CD14-positive monocyte (primary cell): ENCODE data around the gene POM121L12. TPM values are rescaled to one million over a fixed set of nuclear protein-coding genes. Genes with fewer than 3 reads are reported as not detected.

Source experiments
- DNase-seq, 3 donors: peaks; one replicate each; pipeline ENCODE4 v3.0.0-alpha.2; 2011 to 2022
- H2AFZ ChIP-seq: 2 replicates; pipeline ENCODE4 v1.6.0; 2012; ENCODE audit warnings: mild to moderate bottlenecking, low read depth, low read length, inconsistent platforms; ENCODE audit not compliant: insufficient read depth, poor library complexity, severe bottlenecking
- H3K27ac ChIP-seq, 2 donors: 1 replicate in 1 of 2; 2 replicates in 1 of 2; pipeline ENCODE4 v1.5.1; 2012 to 2013; ENCODE audit warnings: low read length in 2 of 2, control low read depth in 1 of 2, inconsistent platforms in 1 of 2, low read depth in 1 of 2, mild to moderate bottlenecking in 1 of 2
- H3K27me3 ChIP-seq, 2 donors: one replicate each; pipeline versions ENCODE4 v1.6.0 to v1.6.1; 2011 to 2013; ENCODE audit warnings: low read length in 2 of 2; ENCODE audit not compliant: control insufficient read depth in 2 of 2, insufficient read depth in 2 of 2
- H3K36me3 ChIP-seq, 2 donors: replicated peaks in 1 of 2; 1 replicate in 1 of 2; 2 replicates in 1 of 2; pipeline versions ENCODE4 v1.5.1 to v1.6.1; 2012 to 2013; ENCODE audit warnings: low read length in 2 of 2, control low read depth in 1 of 2, inconsistent platforms in 1 of 2, mild to moderate bottlenecking in 1 of 2; ENCODE audit not compliant: insufficient read depth in 2 of 2, control insufficient read depth in 1 of 2
- H3K4me1 ChIP-seq, 2 donors: 1 replicate in 1 of 2; 2 replicates in 1 of 2; pipeline versions ENCODE4 v1.5.1 to v1.6.1; 2012 to 2013; ENCODE audit warnings: low read length in 2 of 2, control low read depth in 1 of 2, inconsistent platforms in 1 of 2, mild to moderate bottlenecking in 1 of 2, moderate library complexity in 1 of 2; ENCODE audit not compliant: insufficient read depth in 2 of 2, control insufficient read depth in 1 of 2
- H3K4me2 ChIP-seq: replicated peaks from 2 replicates; pipeline ENCODE3; 2012; ENCODE audit warnings: low read length, moderate library complexity, mild to moderate bottlenecking; ENCODE audit not compliant: poor library complexity, severe bottlenecking; ENCODE audit errors: extremely low read depth
- H3K4me3 ChIP-seq, 3 experiments: fragments of 200-600 bp in 1 of 3; sonication (generic) in 1 of 3; replicated peaks in 1 of 3; 1 replicate in 2 of 3; 2 replicates in 1 of 3; pipeline ENCODE4 v1.5.1; 2011 to 2013; ENCODE audit warnings: low read length in 3 of 3, mild to moderate bottlenecking in 3 of 3, control low read depth in 2 of 3, low read depth in 2 of 3, inconsistent platforms in 1 of 3, moderate library complexity in 1 of 3
- H3K79me2 ChIP-seq: 2 replicates; pipeline ENCODE4 v1.6.0; 2012; ENCODE audit warnings: mild to moderate bottlenecking, control low read depth, inconsistent platforms, low read length, moderate library complexity; ENCODE audit not compliant: insufficient read depth
- H3K9ac ChIP-seq: 2 replicates; pipeline ENCODE4 v1.6.0; 2017; ENCODE audit warnings: low read length, mild to moderate bottlenecking; ENCODE audit not compliant: insufficient read depth, poor library complexity, severe bottlenecking
- H3K9me3 ChIP-seq, 2 donors: replicated peaks in 1 of 2; 1 replicate in 1 of 2; 2 replicates in 1 of 2; pipeline versions ENCODE4 v1.5.1 to v1.6.1; 2012 to 2013; ENCODE audit warnings: low read length in 2 of 2, control low read depth in 1 of 2; ENCODE audit not compliant: control insufficient read depth in 1 of 2, insufficient read depth in 1 of 2
- H4K20me1 ChIP-seq: 2 replicates; pipeline ENCODE4 v1.6.0; 2012; ENCODE audit warnings: mild to moderate bottlenecking, low read length, control low read depth, moderate library complexity; ENCODE audit not compliant: insufficient read depth
- H3K27ac Mint-ChIP-seq, 7 donors: one replicate each; pipeline ENCODE4 v1.8.0; 2020; ENCODE audit warnings: mild to moderate bottlenecking in 7 of 7, mixed read lengths in 7 of 7, moderate library complexity in 6 of 7, inconsistent platforms in 2 of 7
- H3K27me3 Mint-ChIP-seq, 3 donors: one replicate each; pipeline ENCODE4 v1.8.0; 2021 to 2022; ENCODE audit warnings: low read depth in 3 of 3, mild to moderate bottlenecking in 3 of 3, mixed read lengths in 3 of 3, moderate library complexity in 3 of 3, inconsistent platforms in 1 of 3
- H3K36me3 Mint-ChIP-seq, 2 donors: one replicate each; pipeline ENCODE4 v1.8.0; 2020; ENCODE audit warnings: mixed read lengths in 2 of 2, inconsistent platforms in 1 of 2, mild to moderate bottlenecking in 1 of 2
- H3K4me1 Mint-ChIP-seq: one replicate; pipeline ENCODE4 v1.8.0; 2020; ENCODE audit warnings: mild to moderate bottlenecking, mixed read lengths
- H3K4me3 Mint-ChIP-seq, 2 donors: one replicate each; pipeline ENCODE4 v1.8.0; 2020; ENCODE audit warnings: mild to moderate bottlenecking in 2 of 2, mixed read lengths in 2 of 2, moderate library complexity in 1 of 2
- H3K9me3 Mint-ChIP-seq, 7 donors: one replicate each; pipeline ENCODE4 v1.8.0; 2020 to 2022; ENCODE audit warnings: mixed read lengths in 7 of 7, mild to moderate bottlenecking in 6 of 7, moderate library complexity in 6 of 7, inconsistent platforms in 2 of 7
- WGBS: methylation state at CpG from one replicate; pipeline ENCODE4 v1.1.5; 2013; ENCODE audit warnings: missing lambda C conversion rate; ENCODE audit not compliant: insufficient coverage; 5-methylcytosine and 5-hydroxymethylcytosine counted together
- intact Hi-C, 2 donors: fragments of 100-400 bp; cut with micrococcal nuclease; formaldehyde crosslinking; loops; one replicate each; pipeline versions ENCODE4 v1.15.0 to v1.15.1; 2023
- polyA minus RNA-seq: library from RNA; depleted of rRNA, polyadenylated mRNA; stranded (reverse); fragments of >200 nt; gene quantifications from 2 replicates; pipeline ENCODE4 v1.2.3, GENCODE V29; 2012
- polyA plus RNA-seq, 3 donors: library from polyadenylated mRNA; depleted of rRNA in 1 of 3; unstranded in 2 of 3; stranded (reverse) in 1 of 3; fragments of 300-500 nt in 2 of 3; fragments of >200 nt in 1 of 3; fragmentation: Illumina TruSeq in 2 of 3; gene quantifications; 1 replicate in 2 of 3; 2 replicates in 1 of 3; pipeline ENCODE4 v1.2.3, GENCODE V29; 2012 to 2021
- total RNA-seq, 12 experiments: library from RNA in 1 of 12; stranded (reverse) in 1 of 12; fragments of 120-200 nt in 1 of 12; gene quantifications; one replicate each; pipeline ENCODE4 v1.2.4 and lab custom pipeline; 2013 to 2026; ENCODE audit warnings: mixed read lengths in 6 of 12, inconsistent platforms in 1 of 12
- TF ChIP-seq, protein P1 (sequence below): fragments of 200-600 bp; IDR thresholded peaks from one replicate; pipeline ENCODE4 v1.8.0; 2022; ENCODE audit warnings: antibody characterized with exemption, mild to moderate bottlenecking

POM121L12 gene
- total RNA-seq (2013): not detected
- not detected for polyA plus RNA-seq
- polyA minus RNA-seq: 0.14 TPM in 1 of 2 replicates, not detected in the other
- 0 to 0.15 (median 0) reads per million in 11 experiments for total RNA-seq (lab: John Stamatoyannopoulos, UW)

DNA sequence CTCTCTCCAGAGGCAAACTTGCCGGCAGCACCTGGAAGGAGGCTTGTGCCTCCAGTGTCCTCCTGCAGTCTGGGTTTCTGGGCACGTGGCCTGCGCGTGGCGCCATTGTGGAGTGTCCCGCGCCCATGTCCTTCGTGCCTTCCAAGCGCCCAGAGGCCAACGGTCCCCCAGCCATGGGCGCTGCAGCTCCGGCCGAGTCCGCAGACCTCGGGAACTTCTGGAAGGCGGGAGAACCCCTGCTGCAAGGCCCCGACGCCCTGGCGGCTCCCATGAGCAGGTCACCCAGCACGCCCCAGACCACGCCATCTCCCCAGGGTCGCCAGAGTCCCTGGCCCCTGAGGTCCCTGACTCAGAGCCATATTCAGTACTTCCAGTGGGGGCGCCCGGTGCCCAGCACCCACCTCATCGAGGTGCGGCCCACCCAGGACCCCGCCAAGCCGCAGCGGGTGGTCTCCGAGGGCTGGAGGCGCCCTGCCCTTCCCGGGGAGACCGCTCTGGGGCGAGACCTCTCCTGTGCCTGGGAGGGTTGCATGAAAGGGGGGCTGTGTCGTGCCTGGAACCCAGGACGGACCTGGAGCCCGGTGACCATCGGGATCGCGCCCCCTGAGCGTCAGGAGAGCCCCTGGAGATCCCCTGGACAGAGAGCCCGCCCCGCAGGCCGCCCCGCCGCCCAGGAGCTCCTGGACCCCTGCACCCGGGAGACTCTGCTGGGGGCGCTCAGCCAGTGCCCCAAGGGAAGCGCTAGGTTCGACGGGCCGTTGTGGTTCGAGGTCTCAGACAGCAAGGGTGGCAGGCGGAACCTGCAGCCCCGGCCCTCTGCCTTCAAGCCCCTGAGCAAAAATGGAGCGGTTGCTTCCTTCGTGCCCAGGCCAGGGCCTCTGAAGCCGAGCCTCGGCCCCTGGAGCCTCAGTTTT is at the start of gene POM121L12:
Gene POM121L12 (plus strand): TSS at position 135 of the 914 bp plus-strand sequence. CDS start 39 bp downstream, at position 174.
- WGBS: 91% methylated on average over 57 of the region's 59 CpGs

GRCh38 chr7:52992001-52992400 is 43.4 kb upstream of the POM121L12 start:
- no peak overlapping the region for H3K27ac ChIP-seq
- peaks cover 0 to 20% (median 5%) of the 10 kb centered on the region in 7 donors for H3K9me3 Mint-ChIP-seq
- TF ChIP-seq, protein P1, sequence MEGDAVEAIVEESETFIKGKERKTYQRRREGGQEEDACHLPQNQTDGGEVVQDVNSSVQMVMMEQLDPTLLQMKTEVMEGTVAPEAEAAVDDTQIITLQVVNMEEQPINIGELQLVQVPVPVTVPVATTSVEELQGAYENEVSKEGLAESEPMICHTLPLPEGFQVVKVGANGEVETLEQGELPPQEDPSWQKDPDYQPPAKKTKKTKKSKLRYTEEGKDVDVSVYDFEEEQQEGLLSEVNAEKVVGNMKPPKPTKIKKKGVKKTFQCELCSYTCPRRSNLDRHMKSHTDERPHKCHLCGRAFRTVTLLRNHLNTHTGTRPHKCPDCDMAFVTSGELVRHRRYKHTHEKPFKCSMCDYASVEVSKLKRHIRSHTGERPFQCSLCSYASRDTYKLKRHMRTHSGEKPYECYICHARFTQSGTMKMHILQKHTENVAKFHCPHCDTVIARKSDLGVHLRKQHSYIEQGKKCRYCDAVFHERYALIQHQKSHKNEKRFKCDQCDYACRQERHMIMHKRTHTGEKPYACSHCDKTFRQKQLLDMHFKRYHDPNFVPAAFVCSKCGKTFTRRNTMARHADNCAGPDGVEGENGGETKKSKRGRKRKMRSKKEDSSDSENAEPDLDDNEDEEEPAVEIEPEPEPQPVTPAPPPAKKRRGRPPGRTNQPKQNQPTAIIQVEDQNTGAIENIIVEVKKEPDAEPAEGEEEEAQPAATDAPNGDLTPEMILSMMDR: no peak

More for the DNA sequence above, at the start of gene POM121L12:
- H3K79me2 ChIP-seq: no peaks in the 10 kb centered on the region
- no peak for DNase-seq
- peaks cover 23 to 31% of the 10 kb centered on the region in 2 donors for H3K9me3 ChIP-seq
- TF ChIP-seq, protein P1: no peak
- H3K27ac ChIP-seq: no peak within 1 kb of the TSS
- H3K36me3 ChIP-seq: no peaks in the 10 kb centered on the region
- Mint-ChIP-seq H3K9me3 (peaks cover 6 to 30% (median 19%) of the 10 kb centered on the region in 7 donors), H3K27me3 (no peaks in the 10 kb centered on the region), H3K36me3 (no peaks in the 10 kb centered on the region), H3K4me3 (no peak within 1 kb of the TSS), H3K4me1 (no peaks in the 10 kb centered on the region), H3K27ac (no peak within 1 kb of the TSS)
- H3K4me3 ChIP-seq: no peak within 1 kb of the TSS
- H2AFZ ChIP-seq: no peak within 1 kb of the TSS
- H3K4me2 ChIP-seq: no peak within 1 kb of the TSS
- H3K9ac ChIP-seq: no peak within 1 kb of the TSS
- intact Hi-C loops: no loop called here
- no peaks in the 10 kb centered on the region for H3K27me3 ChIP-seq
- no peaks in the 10 kb centered on the region for H3K4me1 ChIP-seq
- no peaks in the 10 kb centered on the region for H4K20me1 ChIP-seq

More at GRCh38 chr7:52992001-52992400, 43.4 kb upstream of the POM121L12 start:
- Histone ChIP-seq H3K4me2 (no peak overlapping the region), H3K9ac (no peak overlapping the region), H3K27me3 (no peaks in the 10 kb centered on the region), H3K4me1 (no peaks in the 10 kb centered on the region), H3K79me2 (no peaks in the 10 kb centered on the region), H3K9me3 (peaks cover 9 to 15% of the 10 kb centered on the region in 2 donors), H4K20me1 (no peaks in the 10 kb centered on the region), H2AFZ (no peak overlapping the region), H3K4me3 (no peak overlapping the region), H3K36me3 (no peaks in the 10 kb centered on the region)
- Mint-ChIP-seq H3K4me3 (no peak overlapping the region), H3K27ac (no peak overlapping the region), H3K4me1 (no peaks in the 10 kb centered on the region), H3K27me3 (no peaks in the 10 kb centered on the region), H3K36me3 (no peaks in the 10 kb centered on the region)
- no peak for DNase-seq
- intact Hi-C loops: no loop called here
